Measurements from ENCODE around the gene CHGA.

CHGA gene

GRCh38 chr14:92982956-92983355 lies 60.0 kb downstream of the CHGA start:
- DNase-seq (ENCODE audit: low read depth): no peak

GRCh38 chr14:92984082-92984788 lies 61.3 kb downstream of the CHGA start:
- DNase-seq (ENCODE audit: low read depth): no peak

Measured in stimulated activated CD8-positive, alpha-beta memory T cell treated with anti-CD3 and anti-CD28 coated beads, Interleukin-7, amount 100 ng/mL, for 24 hours (primary cell).